HG02840 (cell line): ENCODE data around the gene LRRC14B.
"Not testable (repeated sequence)": the region's sequence is repeated elsewhere in the genome, so short reads cannot be mapped to it uniquely, and the experiment has no call there.

Experiments
- ATAC-seq: cut with Tn5 transposase; IDR thresholded peaks from one replicate; pipeline ENCODE4 v1.9.1; 2021; ENCODE audit warnings: mild to moderate bottlenecking, moderate library complexity, moderate number of reproducible peaks; ENCODE audit not compliant: unreplicated experiment, low FRiP score

LRRC14B gene

DNA sequence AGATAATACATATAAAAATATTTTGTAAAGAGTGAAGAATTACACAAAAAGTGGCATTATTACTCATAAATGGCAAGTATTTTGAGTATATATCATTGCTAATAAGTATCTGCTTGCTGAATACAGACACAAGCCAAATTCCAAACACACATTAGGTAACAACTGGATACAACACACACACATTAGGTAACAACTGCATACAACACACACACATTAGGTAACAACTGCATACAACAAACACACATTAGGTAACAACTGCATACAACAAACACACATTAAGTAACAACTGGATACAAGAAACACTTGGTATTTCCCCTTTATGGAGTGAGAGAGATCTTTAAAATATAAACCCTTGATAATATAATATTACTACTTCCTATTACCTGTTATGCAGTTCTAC, 13.2 kb downstream of the LRRC14B start:
- ATAC-seq, result no peak

DNA sequence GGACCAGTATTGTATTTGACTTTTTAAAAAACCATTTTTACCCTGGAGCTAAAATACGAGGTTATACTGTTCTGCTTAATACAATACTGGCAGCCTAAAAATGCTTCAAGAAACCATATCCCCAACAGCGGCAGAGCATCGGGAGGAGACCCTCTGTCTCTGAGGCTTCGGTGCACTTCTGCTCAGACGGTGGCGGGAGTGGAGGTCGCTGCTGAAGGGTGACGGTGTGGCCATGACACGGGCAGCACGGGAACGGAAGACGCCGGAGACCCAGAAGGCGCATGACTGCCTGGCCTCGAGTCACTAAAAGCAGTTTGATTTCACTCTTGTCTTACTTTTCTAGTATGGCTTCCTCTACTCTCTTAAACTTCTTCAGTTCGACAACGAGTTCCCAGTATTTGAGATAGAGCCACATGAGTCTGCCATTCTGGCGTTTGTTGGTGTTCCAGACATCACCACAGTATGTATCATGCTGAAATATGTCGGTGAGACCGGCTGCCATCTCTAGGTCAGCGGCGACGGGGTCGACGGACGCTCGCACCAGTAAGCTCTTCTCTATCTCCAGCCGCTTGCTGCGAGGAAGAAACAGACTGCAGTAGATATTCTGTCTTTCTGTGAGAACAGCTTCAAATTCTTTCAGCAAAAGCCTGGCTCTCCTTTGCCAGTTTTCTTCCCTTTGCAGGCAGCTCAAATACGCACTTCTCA, 13.8 kb downstream of the LRRC14B start:
- no peak for ATAC-seq

DNA sequence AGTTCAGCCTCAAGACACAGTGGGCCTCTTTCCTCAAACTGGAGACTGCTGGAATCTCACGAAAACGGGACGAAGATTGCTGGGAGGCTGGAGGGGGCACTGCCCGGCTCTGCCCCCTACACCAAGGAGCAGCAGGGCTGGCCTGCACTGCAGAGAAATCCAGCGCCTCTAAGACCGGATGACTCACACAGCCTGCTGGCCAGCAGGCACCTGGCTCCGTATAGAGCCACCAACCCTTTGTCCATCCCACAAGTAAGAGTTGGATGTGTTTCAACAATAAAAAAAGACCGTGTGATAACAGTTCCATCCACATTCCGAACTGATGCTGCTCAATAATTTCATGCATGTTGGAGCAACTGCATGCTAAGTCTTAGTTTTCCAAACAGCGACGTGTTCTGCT, 15.1 kb downstream of the LRRC14B start:
- no peak for ATAC-seq

DNA sequence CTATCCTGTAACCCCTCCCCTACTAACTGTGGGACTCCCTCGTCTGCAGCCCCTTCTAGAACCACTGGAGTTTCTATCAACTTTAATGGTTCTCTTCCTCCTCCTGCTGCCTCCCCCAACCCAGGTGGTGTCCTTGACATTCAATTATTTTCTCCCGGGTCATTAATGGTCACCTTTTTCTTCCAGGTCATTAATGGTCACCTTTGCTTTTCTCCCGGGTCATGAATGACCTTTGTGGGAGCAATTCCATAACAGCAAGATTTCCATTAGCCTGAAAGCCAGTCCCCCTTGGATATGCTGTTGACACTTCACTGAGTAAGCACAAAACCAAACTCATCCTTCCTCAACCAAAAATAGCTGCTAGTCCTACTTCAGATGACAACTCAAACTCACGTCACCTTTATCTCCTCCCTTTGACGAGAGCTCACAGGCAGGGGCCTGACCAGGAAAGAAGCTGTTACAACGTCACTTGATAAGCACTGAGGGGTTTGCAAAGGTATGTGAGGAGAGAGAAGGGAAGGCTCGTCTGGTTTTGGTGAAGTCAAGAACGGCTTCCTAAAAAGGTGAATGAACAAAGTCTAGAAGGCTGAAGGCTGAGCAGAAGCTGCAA, 15.7 kb downstream of the LRRC14B start:
- no peak for ATAC-seq

DNA sequence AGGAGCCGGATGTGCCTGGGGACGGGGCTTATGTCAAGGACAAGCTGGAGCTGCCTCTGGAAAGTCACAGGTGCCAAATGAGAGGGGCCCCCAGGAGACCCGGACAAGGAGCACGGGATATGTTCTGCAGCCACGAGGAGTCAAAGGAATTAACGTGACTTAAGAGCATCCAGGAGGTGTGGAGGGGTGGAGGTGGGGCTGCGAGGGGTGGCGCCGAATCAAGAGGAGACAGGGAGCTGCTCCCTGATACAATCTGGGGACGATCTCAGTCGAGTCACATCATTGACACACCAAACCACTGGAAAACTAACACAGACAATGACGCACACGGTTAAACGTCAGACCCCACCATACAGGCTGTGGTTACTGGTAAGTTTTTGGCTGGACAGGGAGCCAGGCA, 16.3 kb downstream of the LRRC14B start:
- ATAC-seq, result no peak

DNA sequence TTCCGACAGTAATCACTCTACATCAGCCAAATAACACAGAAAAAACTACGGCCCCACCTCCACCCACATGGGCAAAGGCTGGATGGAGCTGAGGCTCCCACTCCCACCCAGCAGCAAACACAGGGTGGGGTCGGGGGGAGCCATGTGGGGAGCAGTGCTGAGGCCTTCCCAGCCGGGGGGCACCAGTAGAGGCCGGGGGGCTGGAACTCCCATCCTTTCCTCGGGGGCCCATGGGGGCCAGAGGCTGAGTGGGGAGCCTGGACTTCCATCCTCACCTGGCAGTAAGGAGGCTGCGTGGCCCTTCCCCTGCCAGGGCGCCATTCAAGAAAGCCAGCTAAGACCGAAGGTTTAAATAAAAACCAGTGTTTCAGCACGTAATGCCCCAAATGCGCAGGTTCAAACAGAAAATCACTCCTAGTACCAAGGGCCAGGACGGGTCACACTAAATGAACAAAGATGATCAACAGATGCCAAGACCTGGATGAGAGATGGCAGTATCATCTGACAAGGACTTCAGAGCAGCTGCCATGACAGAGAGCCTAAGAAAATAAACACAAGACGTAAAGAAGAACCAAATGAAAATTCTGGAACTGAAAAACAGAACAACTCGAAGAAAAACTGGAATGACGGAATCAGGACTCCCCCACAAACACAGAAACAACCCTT, 17.3 kb downstream of the LRRC14B start:
- ATAC-seq, result no peak

DNA sequence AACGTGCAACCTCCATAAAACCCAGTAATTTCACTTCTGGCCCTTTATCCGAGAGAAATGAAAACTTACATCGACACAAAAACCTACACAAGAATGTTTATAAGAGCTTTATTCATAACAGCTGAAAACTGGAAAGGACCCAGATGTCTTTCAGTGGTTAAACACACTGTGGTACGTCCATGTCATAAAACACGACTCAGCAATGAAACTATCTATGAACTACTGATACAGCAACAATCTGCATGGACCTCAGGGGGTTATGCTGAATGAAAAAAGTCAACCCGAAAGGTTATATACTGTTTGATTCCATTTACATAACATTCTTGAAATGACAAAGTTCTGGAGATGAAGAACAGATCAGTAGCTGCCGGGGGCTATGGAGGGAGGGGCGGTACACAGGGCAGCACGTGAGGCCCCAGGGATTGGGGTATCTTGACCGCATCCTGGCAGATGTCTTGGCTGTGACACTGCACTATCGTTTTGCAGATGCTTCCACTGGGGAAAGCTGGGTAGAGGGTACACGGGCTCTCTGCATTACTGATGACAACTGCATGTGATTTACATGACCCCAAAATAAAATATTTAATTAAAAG, 22.6 kb downstream of the LRRC14B start:
- no peak for ATAC-seq

DNA sequence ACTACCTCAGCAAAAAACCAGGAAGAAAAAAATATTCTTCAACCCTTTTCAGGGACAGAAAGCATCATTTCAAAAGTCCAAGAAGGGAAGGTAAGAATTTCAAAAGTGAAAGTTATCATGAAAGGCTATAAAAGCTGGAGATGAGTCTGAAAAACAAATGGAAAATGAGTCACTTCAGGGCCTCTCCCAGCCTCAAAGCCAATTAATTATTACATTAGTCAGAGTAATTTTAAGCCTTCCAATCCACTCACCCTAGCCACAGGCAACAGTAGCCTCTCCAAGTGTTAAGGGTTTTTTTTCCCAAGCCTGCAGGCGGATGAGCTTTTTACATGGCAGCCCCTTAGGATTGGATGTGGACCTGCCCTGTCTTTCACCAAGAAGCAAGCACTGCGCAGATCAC, 24.0 kb downstream of the LRRC14B start:
- not testable (repeated sequence) for ATAC-seq

DNA sequence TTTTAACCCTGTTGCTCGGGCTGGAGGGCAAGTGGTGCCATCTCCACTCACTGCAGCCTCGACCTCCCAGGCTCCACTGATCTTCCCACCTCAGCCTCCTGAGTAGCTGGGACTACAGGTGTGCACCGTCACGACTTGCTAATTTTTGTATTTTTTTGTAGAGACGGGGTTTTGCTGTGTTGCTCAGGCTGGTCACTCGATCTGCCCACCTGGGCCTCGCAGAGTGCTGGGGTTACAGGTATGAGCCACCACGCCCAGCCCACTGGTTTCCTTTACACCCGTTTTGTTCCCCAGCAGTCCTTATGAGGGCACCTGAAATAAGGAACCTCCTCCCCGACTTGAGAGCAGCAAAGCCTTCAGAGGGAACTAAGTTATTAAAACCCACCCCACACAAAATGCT, 24.8 kb downstream of the LRRC14B start:
- ATAC-seq, result not testable (repeated sequence)

DNA sequence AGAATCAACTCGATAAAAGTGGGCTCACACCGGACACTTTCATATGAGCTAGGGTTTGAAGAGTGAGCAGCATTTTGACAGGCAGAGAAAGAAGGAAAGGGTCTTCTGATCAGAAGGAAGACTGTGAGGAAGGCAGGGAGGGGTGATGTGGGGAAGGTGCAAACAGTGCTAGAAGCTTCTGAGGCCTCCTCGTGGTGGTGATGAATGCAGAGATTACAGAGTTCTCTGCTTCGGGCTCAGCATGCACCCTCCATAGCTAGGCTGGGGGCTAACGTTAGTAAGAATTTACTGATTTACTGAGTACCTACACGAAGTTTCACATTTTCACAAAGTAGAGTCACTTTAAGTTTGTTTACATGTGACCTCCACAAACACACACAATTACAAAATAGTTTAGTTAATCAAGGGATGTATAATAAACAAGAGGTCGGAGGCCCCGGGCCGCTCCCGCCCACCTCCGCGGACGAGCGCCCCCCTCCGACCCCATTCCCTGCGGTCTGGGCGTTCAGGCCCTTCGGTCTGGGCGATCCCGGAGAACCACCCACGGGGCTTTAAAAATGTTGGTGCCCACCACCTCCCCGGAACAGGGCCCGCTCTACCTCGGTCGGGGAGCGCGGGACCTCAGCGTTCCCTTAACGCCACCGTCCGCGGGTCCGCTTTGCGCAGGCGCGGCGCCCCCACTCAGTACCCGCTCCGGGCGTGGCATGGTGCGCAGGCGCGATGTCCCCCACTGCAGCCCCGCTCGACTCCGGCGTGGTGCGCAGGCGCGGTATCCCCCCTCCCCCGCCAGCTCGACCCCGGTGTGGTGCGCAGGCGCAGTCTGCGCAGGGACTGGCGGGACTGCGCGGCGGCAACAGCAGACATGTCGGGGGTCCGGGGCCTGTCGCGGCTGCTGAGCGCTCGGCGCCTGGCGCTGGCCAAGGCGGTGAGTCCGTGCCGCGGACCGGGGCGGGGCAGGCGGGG, 26.5 kb downstream of the LRRC14B start, which contains the start of the genes CCDC127 and SDHA:
CCDC127 (minus strand) TSS at position 660 of the 963 bp plus-strand sequence. CDS start 1,304 bp downstream, outside the sequence.
SDHA (plus strand) TSS at position 827 of the 963 bp plus-strand sequence; CDS start at position 863, 36 bp downstream.
- ATAC-seq, result peak; percentile 71

DNA sequence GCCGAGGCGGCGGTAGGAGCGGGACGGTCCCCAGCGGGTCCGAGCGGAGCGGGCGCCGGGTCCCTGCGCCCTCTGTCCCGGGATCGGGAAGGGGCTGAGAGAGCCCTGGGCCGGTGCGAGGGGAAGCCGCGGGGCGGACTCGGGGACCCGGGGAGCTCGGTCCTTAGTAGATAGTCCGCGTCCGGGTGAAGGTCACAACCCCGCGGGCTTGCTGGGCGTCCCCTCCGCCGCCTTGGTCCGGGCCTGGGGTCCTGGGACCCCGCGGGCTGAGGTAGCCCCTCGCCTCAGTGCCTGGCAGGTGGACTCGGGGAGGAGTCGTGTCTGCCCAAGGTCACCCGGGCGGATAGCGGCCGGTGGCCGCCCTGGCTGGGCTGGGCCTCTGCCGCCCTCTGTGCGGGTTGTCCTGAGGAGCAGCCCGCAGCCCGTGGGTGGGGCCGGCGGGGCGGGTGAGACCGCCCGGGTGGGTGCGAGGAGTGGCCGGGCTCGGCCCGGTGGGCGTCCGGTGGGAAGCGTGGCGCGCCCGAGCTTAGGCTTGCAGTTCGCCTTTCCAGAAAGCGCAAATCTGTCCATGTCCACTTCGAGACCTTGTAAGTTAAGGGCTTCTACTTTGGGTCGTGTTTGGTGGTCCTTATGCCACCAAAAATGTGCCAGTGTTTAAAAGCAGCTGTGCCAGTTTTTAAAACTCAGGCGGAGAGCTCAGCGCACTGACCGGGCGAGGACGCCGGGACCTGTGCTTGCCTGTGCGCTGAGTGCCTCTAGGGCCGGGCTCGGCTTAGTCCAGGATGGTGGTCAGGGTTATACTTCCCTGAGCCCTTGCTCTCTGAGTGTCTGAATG, 27.4 kb downstream of the LRRC14B start:
- ATAC-seq, result peak; percentile 33

DNA sequence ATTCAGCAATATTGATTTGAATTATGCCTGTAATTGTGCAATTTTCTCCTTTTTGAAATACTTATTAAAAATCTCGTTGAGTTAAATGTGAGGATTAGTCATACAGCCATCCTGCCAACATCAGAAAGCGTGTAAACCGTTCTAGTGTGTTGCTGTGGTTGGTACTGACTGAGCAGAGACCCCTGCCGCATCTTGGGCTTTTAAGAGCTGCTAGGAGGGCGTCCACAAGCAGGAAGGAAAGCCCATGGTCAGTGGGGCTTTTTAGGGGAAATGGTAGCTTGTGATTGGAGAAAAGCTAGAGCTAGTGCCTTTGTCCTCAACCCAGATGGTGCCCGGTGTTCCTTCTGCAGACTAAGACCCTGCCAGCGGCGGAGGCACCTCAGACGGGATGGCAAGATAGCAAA, 28.2 kb downstream of the LRRC14B start:
- no peak for ATAC-seq

DNA sequence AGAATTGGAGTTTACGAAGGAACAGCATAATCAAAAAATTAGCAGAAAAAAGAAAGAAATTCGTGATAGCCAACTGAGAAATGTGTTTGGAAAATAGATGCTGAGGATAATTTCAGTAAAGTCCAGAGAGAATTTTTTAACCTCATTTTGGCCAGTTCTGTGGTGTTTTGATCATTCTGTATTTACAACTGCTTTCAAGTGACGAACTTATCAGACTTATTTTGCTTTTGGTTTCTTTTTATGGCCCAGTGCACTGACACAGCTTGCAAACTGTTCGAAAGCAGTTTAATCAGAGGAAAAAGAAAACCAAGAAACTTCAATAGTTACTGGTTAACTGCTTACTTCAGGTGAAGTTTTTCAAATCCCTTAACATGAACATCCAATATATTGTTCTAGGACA, 28.7 kb downstream of the LRRC14B start:
- no peak for ATAC-seq

DNA sequence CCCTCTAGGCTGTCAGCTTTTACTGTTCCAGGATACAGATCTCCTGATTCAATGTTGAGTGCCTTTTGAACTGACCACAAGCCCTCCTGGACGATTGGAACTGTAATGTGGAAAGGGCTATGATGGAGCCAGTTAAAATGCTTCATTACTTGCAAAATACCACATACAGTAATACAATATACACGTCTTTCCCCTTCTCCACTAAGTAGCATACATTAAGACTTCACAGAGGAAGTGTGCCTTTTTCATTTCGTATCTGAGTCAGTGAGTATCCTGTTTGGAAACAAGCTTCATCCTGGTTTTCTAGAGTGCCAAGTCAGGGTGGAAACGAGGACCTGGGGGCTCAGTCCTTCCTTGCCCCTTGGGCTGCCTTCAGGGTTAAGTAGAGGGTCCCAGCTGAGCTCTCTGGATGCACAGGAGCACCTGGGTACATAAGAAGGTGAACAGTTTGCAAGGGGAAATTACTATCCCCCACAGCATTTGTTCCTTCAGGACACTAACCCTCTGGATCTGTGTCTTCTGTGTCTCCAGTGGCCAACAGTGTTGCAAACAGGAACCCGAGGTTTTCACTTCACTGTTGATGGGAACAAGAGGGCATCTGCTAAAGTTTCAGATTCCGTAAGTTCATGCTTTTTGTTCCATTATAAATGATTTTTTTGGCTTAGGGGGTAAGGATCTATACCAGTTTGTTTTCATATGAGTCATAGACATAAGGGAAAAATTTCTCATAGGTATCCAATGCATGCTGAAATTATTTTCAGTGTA, 31.8 kb downstream of the LRRC14B start:
- ATAC-seq, result not testable (repeated sequence)

DNA sequence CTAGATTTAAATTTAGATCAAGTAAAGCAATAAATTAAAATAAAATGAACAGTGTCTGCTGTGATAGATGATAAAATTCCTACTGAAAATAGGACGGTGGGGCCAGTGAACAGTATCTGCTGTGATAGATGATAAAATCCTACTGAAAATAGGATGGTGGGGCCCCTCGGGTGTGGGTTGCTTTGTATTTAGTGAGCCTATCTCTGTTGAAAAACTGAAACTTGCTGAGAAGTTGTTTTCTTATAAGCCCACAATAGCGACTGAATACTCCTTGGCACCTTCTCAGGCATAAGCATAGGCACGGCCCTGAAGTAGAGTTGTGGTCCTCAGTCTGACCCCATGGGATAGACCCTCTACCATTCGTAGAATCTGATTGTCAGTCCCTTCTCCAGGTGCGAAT, 32.5 kb downstream of the LRRC14B start:
- no peak for ATAC-seq

DNA sequence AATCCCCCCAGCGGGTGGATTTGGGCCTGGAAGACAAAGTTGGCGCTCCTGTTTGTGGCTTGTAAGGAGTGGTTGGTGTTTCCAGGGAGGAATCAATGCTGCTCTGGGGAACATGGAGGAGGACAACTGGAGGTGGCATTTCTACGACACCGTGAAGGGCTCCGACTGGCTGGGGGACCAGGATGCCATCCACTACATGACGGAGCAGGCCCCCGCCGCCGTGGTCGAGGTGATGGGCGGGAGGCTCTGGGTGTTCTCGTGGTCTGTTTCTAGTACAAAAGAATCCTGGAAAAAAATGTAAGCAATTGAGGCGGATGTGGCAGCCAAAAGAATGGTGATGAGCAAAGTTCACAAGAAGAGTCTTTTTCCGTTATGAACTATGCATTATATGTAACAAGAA, 34.0 kb downstream of the LRRC14B start:
- ATAC-seq, result no peak

DNA sequence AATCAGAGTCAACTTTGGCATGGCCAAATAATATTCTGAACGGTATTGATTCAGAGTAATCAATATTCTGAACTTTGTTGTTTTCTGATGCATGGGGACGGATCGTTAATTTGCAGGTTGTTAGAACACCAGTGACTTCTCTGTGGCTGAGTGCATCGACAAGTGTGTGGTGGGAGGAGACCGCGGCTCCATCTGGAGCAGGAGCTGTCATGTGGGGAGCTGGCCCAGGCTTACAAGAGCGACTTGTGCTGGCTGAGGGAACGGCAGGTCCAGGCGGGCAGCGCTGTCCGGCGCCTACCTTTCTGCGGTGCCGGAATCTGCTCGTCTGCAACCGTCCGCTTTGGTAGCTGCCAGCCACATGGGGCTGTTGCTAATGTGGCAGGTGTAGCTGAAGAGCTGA, 36.1 kb downstream of the LRRC14B start:
- ATAC-seq, result not testable (repeated sequence)

DNA sequence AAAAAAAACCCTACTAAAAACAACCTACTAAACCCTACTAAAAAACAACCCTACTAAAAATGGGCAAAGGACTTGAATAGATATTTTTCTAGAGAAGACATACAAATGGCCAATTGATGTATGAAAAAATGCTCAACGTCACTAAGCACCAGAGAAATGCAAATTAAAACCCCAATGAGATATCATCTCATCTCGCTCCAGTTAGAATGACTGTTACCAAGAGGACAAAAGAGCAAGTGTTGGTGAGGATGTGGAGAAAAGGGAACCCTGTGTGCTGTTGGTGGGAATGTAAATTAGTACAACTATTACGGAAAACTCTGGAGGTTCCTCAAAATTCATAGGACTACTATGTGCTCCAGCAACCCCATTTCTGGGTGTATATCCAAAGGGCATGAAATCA, 37.6 kb downstream of the LRRC14B start:
- ATAC-seq, result no peak
